K562 (cell line): ENCODE data around the gene MAD2L1BP. TPM values are rescaled to one million over a fixed set of nuclear protein-coding genes. Genes with fewer than 3 reads are reported as not detected.

Experiments used
- BDP1 ChIP-seq: IDR thresholded peaks from 3 replicates; pipeline ENCODE4 v1.6.1; 2011; ENCODE audit not compliant: insufficient read length, insufficient read depth
- BRF2 ChIP-seq: IDR thresholded peaks from 3 replicates; pipeline ENCODE4 v1.6.1; 2011; ENCODE audit warnings: borderline replicate concordance, mild to moderate bottlenecking; ENCODE audit not compliant: insufficient read length, insufficient read depth
- DNMT1 ChIP-seq: fragments of 450-650 bp; IDR thresholded peaks from 2 replicates; pipeline ENCODE4 v1.6.1; 2016; ENCODE audit warnings: antibody characterized with exemption, mild to moderate bottlenecking
- RBM39 ChIP-seq: fragments of 200-400 bp; formaldehyde crosslinking; optimal IDR thresholded peaks from 2 replicates; pipeline ENCODE3; 2018; ENCODE audit warnings: low read depth, low read length
- SMARCE1 ChIP-seq: fragments of 450-650 bp; IDR thresholded peaks from 2 replicates; pipeline ENCODE4 v1.7.1; 2016; ENCODE audit warnings: mild to moderate bottlenecking
- TSC22D4 ChIP-seq: fragments of 450-650 bp; IDR thresholded peaks from 2 replicates; pipeline ENCODE4 v1.6.1; 2016; ENCODE audit warnings: missing genetic modification characterization, missing biosample characterization, control low read depth
- YY1 ChIP-seq, 3 experiments: IDR thresholded peaks; 2 replicates each; pipeline ENCODE4 v1.6.1; 2011; ENCODE audit warnings: low read length in 2 of 3, mild to moderate bottlenecking in 2 of 3, moderate library complexity in 2 of 3, borderline replicate concordance in 1 of 3, control low read depth in 1 of 3, low read depth in 1 of 3; ENCODE audit not compliant: insufficient read depth in 3 of 3, insufficient replicate concordance in 2 of 3, control insufficient read depth in 1 of 3, insufficient read length in 1 of 3; ENCODE audit errors: extremely low read depth in 1 of 3
- ZBTB17 ChIP-seq: fragments of 450-650 bp; formaldehyde crosslinking; IDR thresholded peaks from 2 replicates; pipeline ENCODE4 v1.4.0; 2020; ENCODE audit warnings: mild to moderate bottlenecking
- polyA plus RNA-seq, 8 experiments: library from polyadenylated mRNA; depleted of rRNA in 4 of 8; stranded (reverse) in 5 of 8; unstranded in 3 of 8; fragments of >200 nt; fragmentation: Nextera tagmentation in 2 of 8; fragmentation: Illumina TruSeq in 1 of 8; extraction: Ambion mirVana in 2 of 8; extraction: Trizol in 1 of 8; gene quantifications; 2 replicates each; pipeline versions ENCODE4 v1.2.1 to v1.2.3, GENCODE V29; 2011 to 2014; ENCODE audit warnings: inconsistent platforms in 1 of 8, missing spikeins in 1 of 8
- total RNA-seq, 7 experiments: library from RNA; depleted of rRNA in 6 of 7; stranded (reverse); fragments of >200 nt in 6 of 7; fragmentation: Illumina TruSeq in 2 of 7; extraction: Trizol in 2 of 7; gene quantifications; 2 replicates each; pipeline versions ENCODE4 v1.2.1 to v1.2.3, GENCODE V29; 2011 to 2021; ENCODE audit warnings: low replicate concordance in 1 of 7
- TF ChIP-seq, protein P1 (sequence below): fragments of 150-350 bp; conservative IDR thresholded peaks from 2 replicates; pipeline ENCODE4 v1.6.1; 2014; ENCODE audit warnings: low read length
- TF ChIP-seq, protein P2 (sequence below), 2 experiments: fragments of 450-650 bp in 1 of 2; sonication (generic) in 1 of 2; formaldehyde crosslinking; conservative IDR thresholded peaks; 2 replicates each; pipeline versions ENCODE4 v1.4.0 to v1.8.1; 2020 to 2022; ENCODE audit warnings: mild to moderate bottlenecking in 1 of 2, missing genetic modification reagents in 1 of 2
- TF ChIP-seq, protein P3 (sequence below): fragments of 250-450 bp; sonication (Bioruptor Pico); IDR thresholded peaks from 2 replicates; pipeline ENCODE4 v1.5.0; 2020; ENCODE audit warnings: mild to moderate bottlenecking, borderline replicate concordance
- TF ChIP-seq, protein P4 (sequence below): fragments of 250-450 bp; sonication (Bioruptor Pico); IDR thresholded peaks from 2 replicates; pipeline ENCODE4 v1.4.0; 2020

Gene MAD2L1BP
- total and polyA plus RNA-seq, 9 of the 15 experiments (the other 6 are each of a cell fraction or from before 2014, with no cell fraction given): 69.7 to 321 (median 111) TPM

DNA sequence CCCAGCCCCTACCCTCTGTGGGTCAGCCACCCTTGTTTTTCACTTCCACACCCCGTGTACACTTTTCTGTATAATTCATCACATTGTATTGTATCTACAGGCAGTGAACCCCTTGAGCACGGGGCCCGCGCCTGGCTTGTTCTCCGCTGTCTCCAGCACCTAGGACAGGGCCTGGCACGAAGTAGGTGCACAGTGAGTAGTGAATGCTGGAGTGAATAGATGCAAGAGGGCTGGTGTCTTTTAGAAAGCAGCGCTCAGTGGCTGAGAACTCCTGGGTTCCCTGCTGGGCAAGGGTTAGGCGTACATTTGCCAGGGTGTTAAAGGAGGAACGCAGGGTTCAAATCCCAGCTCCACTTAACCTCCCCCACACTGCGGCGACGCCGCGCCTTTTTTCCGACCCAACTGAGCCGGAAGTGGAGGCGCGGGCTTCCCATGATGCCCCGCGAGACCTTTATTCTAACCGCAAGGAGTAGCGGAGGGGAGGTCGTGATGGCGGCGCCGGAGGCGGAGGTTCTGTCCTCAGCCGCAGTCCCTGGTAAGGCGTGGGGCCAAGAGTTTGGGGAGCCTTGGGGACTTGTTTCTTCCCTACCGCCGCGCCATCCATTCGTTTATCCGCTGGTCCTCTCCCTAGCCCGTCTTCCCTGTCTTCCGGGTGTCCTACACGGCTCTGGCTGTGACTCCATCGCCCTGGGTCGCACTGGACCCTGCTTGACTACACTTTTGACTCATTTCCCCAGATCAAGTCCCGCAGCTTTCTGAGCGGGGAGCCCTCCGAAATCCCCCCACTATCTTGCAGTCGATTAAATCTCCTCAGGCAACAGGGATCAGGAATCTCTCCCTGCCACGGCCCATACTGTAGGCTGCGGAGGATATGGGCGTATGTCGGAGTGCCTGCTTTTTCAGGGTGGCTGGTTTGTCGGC, at the start of gene MAD2L1BP (continued):
- TF ChIP-seq, protein P1, sequence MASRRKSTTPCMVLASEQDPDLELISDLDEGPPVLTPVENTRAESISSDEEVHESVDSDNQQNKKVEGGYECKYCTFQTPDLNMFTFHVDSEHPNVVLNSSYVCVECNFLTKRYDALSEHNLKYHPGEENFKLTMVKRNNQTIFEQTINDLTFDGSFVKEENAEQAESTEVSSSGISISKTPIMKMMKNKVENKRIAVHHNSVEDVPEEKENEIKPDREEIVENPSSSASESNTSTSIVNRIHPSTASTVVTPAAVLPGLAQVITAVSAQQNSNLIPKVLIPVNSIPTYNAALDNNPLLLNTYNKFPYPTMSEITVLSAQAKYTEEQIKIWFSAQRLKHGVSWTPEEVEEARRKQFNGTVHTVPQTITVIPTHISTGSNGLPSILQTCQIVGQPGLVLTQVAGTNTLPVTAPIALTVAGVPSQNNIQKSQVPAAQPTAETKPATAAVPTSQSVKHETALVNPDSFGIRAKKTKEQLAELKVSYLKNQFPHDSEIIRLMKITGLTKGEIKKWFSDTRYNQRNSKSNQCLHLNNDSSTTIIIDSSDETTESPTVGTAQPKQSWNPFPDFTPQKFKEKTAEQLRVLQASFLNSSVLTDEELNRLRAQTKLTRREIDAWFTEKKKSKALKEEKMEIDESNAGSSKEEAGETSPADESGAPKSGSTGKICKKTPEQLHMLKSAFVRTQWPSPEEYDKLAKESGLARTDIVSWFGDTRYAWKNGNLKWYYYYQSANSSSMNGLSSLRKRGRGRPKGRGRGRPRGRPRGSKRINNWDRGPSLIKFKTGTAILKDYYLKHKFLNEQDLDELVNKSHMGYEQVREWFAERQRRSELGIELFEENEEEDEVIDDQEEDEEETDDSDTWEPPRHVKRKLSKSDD: 0 out of 2 replicates have a peak, but pooled peaks have one; percentile 19
- TF ChIP-seq DNMT1 (peak; percentile 65; the same call in 1 of the 2 replicates), BDP1 (no peak), SMARCE1 (peak; percentile 84), BRF2 (no peak), TSC22D4 (tag) (no peak), RBM39 (peak; percentile 47), ZBTB17 (CRISPR knock-in tag) (peak; percentile 14; the same call in 1 of the 2 replicates), YY1 (IDR thresholded peaks at IDR 0.05; ENCODE audit: borderline replicate concordance in 1 of 3, control insufficient read depth in 1 of 3, extremely low read depth in 1 of 3, insufficient read depth in 3 of 3, insufficient read length in 1 of 3, insufficient replicate concordance in 2 of 3, low read depth in 1 of 3, low read length in 2 of 3) (peak; percentile 57 to 96 (median 90))
- TF ChIP-seq, protein P2, sequence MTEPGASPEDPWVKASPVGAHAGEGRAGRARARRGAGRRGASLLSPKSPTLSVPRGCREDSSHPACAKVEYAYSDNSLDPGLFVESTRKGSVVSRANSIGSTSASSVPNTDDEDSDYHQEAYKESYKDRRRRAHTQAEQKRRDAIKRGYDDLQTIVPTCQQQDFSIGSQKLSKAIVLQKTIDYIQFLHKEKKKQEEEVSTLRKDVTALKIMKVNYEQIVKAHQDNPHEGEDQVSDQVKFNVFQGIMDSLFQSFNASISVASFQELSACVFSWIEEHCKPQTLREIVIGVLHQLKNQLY (CRISPR knock-in tag; conservative IDR thresholded peaks at IDR 0.05): peak in 1 of 2 experiments; percentile 23; a peak in 1 of 4 replicates
- TF ChIP-seq, protein P3, sequence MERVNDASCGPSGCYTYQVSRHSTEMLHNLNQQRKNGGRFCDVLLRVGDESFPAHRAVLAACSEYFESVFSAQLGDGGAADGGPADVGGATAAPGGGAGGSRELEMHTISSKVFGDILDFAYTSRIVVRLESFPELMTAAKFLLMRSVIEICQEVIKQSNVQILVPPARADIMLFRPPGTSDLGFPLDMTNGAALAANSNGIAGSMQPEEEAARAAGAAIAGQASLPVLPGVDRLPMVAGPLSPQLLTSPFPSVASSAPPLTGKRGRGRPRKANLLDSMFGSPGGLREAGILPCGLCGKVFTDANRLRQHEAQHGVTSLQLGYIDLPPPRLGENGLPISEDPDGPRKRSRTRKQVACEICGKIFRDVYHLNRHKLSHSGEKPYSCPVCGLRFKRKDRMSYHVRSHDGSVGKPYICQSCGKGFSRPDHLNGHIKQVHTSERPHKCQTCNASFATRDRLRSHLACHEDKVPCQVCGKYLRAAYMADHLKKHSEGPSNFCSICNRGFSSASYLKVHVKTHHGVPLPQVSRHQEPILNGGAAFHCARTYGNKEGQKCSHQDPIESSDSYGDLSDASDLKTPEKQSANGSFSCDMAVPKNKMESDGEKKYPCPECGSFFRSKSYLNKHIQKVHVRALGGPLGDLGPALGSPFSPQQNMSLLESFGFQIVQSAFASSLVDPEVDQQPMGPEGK: no peak
- TF ChIP-seq, protein P4, sequence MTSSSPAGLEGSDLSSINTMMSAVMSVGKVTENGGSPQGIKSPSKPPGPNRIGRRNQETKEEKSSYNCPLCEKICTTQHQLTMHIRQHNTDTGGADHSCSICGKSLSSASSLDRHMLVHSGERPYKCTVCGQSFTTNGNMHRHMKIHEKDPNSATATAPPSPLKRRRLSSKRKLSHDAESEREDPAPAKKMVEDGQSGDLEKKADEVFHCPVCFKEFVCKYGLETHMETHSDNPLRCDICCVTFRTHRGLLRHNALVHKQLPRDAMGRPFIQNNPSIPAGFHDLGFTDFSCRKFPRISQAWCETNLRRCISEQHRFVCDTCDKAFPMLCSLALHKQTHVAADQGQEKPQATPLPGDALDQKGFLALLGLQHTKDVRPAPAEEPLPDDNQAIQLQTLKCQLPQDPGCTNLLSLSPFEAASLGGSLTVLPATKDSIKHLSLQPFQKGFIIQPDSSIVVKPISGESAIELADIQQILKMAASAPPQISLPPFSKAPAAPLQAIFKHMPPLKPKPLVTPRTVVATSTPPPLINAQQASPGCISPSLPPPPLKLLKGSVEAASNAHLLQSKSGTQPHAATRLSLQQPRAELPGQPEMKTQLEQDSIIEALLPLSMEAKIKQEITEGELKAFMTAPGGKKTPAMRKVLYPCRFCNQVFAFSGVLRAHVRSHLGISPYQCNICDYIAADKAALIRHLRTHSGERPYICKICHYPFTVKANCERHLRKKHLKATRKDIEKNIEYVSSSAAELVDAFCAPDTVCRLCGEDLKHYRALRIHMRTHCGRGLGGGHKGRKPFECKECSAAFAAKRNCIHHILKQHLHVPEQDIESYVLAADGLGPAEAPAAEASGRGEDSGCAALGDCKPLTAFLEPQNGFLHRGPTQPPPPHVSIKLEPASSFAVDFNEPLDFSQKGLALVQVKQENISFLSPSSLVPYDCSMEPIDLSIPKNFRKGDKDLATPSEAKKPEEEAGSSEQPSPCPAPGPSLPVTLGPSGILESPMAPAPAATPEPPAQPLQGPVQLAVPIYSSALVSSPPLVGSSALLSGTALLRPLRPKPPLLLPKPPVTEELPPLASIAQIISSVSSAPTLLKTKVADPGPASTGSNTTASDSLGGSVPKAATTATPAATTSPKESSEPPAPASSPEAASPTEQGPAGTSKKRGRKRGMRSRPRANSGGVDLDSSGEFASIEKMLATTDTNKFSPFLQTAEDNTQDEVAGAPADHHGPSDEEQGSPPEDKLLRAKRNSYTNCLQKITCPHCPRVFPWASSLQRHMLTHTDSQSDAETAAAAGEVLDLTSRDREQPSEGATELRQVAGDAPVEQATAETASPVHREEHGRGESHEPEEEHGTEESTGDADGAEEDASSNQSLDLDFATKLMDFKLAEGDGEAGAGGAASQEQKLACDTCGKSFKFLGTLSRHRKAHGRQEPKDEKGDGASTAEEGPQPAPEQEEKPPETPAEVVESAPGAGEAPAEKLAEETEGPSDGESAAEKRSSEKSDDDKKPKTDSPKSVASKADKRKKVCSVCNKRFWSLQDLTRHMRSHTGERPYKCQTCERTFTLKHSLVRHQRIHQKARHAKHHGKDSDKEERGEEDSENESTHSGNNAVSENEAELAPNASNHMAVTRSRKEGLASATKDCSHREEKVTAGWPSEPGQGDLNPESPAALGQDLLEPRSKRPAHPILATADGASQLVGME (CRISPR knock-in tag): no peak
